GM12874 (cell line): Measurements from ENCODE around the gene MTMR2.

Source experiments
- CTCF ChIP-seq: IDR thresholded peaks from 2 replicates; pipeline ENCODE4 v1.5.1; 2011; ENCODE audit warnings: low read depth, mild to moderate bottlenecking, control low read depth, low read length, moderate library complexity; ENCODE audit not compliant: insufficient read depth

Gene MTMR2

GRCh38 chr11:95895815-95896214 lies 28.1 kb downstream of the MTMR2 start:
- no peak for TF ChIP-seq CTCF

- no peak for TF ChIP-seq CTCF
Observed at GRCh38 chr11:95892892-95893570, 30.9 kb downstream of the MTMR2 start.

GRCh38 chr11:95892492-95892891 lies 31.4 kb downstream of the MTMR2 start:
- no peak for TF ChIP-seq CTCF

GRCh38 chr11:95891423-95892170 lies 32.3 kb downstream of the MTMR2 start:
- TF ChIP-seq CTCF: no peak

DNA sequence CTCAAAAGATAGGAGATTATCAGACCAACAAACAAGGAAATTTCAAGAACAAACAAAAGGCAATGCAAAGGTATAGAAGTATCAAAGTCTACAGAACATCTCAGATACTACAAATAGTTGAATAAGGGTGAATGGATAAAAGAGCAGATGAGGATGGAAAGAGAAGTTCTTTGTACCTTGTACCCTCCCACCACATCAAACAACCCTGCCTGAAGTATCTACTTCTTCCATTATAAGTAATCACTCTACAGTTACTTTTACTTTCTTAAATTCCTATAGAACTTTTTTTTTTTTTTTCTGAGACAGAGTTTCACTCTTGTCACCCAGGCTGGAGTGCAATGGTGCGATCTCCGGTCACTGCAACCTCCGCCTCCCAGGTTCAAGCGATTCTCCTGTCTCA lies 35.1 kb downstream of the MTMR2 start:
- TF ChIP-seq CTCF: no peak

DNA sequence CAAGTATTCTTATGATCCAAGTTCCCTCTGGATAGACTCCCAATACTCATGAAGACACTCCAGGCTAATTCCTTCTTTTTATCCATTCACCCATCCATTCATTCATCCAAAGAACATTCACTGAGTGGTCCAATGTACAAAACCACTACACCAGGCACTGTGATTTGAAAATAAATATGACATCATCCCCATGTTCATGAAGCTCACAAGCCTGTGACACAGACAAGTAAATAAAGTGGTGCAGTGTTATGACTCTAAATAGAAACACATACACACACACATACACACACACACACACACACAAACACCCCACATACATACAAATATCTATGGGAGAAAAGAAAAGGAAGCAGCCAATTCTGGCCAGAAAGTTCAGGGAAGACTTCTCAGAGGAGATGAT lies 35.5 kb downstream of the MTMR2 start:
- no peak for TF ChIP-seq CTCF

GRCh38 chr11:95886462-95886861 lies 37.4 kb downstream of the MTMR2 start:
- no peak for TF ChIP-seq CTCF
